ENCODE results near the gene RAB25.

DNA sequence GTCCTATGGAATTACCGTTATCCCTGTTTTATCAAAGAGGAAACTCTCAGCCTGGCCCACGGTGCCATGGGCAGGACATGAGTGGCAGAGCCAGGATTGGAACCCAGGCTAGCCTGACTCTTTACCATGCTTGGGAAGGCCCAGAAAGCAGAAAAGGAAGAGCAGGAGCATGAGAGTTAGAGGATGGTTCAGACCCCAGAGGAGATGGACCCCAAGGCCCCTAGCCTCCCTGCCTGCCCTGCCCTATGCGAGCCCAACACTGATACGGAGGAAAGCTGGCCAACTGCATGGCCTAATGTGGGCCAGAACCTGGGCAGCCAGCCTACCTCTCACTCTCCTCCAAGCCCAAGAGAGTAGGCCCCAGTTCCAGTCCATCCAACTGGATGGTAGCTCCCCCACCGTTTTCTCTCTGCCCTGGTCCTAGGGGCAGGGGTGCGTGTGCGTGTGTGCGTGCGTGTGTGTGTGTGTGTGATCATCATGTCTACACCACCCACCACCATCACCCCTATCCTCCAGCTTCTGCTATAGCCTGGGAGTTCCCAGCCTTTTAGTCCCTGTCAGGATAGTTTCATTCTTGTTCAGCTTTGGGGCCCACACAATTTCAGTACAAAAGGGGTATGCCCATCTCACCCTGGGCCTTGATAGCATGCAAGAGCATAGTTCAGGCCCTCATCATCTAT, 36.7 kb downstream of the RAB25 start:
- TF ChIP-seq POLR2A (IDR thresholded peaks at IDR 0.05) (no peak), POLR2AphosphoS5 (IDR thresholded peaks at IDR 0.05) (no peak)
- TF ChIP-seq, protein P1, sequence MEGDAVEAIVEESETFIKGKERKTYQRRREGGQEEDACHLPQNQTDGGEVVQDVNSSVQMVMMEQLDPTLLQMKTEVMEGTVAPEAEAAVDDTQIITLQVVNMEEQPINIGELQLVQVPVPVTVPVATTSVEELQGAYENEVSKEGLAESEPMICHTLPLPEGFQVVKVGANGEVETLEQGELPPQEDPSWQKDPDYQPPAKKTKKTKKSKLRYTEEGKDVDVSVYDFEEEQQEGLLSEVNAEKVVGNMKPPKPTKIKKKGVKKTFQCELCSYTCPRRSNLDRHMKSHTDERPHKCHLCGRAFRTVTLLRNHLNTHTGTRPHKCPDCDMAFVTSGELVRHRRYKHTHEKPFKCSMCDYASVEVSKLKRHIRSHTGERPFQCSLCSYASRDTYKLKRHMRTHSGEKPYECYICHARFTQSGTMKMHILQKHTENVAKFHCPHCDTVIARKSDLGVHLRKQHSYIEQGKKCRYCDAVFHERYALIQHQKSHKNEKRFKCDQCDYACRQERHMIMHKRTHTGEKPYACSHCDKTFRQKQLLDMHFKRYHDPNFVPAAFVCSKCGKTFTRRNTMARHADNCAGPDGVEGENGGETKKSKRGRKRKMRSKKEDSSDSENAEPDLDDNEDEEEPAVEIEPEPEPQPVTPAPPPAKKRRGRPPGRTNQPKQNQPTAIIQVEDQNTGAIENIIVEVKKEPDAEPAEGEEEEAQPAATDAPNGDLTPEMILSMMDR (IDR thresholded peaks at IDR 0.05), result no peak
